ENCODE measurements around the gene GAB2.

DNA sequence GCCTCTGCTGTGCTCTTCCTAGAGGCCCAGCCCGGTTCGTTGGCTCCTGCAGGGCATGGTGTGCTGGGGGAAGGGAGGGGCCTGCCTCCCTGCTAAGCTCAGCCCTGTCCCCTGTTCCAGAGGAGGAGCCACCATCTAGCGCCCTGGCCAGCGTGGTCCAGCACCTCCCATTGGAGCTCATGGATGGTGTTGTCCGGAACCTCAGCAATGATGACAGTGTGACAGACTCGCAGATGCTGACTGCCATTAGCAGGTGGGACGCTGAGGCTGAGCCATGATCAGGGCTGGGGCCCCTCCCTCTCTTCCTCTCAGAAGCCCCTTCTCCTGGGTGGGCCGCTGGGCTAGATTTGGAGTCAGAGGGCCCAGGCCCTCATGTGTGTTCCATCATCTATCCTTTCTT, 219.8 kb downstream of the GAB2 start:
- TF ChIP-seq CTCF (IDR thresholded peaks at IDR 0.05) (no peak), POLR2AphosphoS5 (IDR thresholded peaks at IDR 0.05) (no peak), POLR2A (IDR thresholded peaks at IDR 0.05) (no peak), EP300 (IDR thresholded peaks at IDR 0.05) (no peak)
